H9 (cell line): Measurements from ENCODE around the gene INSYN2B. TPM values are rescaled to one million over a fixed set of nuclear protein-coding genes. Genes with fewer than 3 reads are reported as not detected.

ENCODE experiments used
- DNase-seq: peaks from one replicate; pipeline ENCODE4 v3.0.0-alpha.2; 2017
- H2AFZ ChIP-seq: one replicate; pipeline ENCODE4 v1.6.1; 2013; ENCODE audit warnings: mild to moderate bottlenecking, low read length, control low read depth, moderate library complexity
- H2AK5ac ChIP-seq: 2 replicates; pipeline ENCODE4 v1.6.1; 2013; ENCODE audit warnings: low read length, control low read depth, mixed read lengths; ENCODE audit not compliant: insufficient read length
- H2BK120ac ChIP-seq: one replicate; pipeline ENCODE4 v1.6.1; 2013; ENCODE audit warnings: low read depth, mild to moderate bottlenecking, low read length, control low read depth, inconsistent platforms; ENCODE audit not compliant: poor library complexity, severe bottlenecking
- H2BK12ac ChIP-seq: 2 replicates; pipeline ENCODE4 v1.6.1; 2013; ENCODE audit warnings: low read length, control low read depth, mixed read lengths, low read depth; ENCODE audit not compliant: insufficient read length
- H2BK15ac ChIP-seq: 2 replicates; pipeline ENCODE4 v1.6.1; 2013; ENCODE audit warnings: low read depth, low read length, control low read depth
- H2BK20ac ChIP-seq: one replicate; pipeline ENCODE4 v1.6.1; 2013; ENCODE audit warnings: low read depth, mild to moderate bottlenecking, low read length, control low read depth, inconsistent platforms; ENCODE audit not compliant: poor library complexity, severe bottlenecking
- H2BK5ac ChIP-seq: 2 replicates; pipeline ENCODE4 v1.6.1; 2013; ENCODE audit warnings: low read length, control low read depth, mixed read lengths; ENCODE audit not compliant: insufficient read length
- H3K14ac ChIP-seq: 2 replicates; pipeline ENCODE4 v1.6.1; 2013; ENCODE audit warnings: low read length, control low read depth; ENCODE audit not compliant: insufficient read depth
- H3K18ac ChIP-seq: 2 replicates; pipeline ENCODE4 v1.6.1; 2013; ENCODE audit warnings: low read depth, mild to moderate bottlenecking, mixed read lengths, low read length, control low read depth; ENCODE audit not compliant: insufficient read length
- H3K23ac ChIP-seq: 2 replicates; pipeline ENCODE4 v1.6.1; 2013; ENCODE audit warnings: low read length, control low read depth, mixed read lengths, low read depth; ENCODE audit not compliant: insufficient read length
- H3K23me2 ChIP-seq: 2 replicates; pipeline ENCODE4 v1.6.1; 2013; ENCODE audit warnings: low read depth, mild to moderate bottlenecking, mixed read lengths, low read length, control low read depth; ENCODE audit not compliant: insufficient read length, poor library complexity, severe bottlenecking
- H3K27ac ChIP-seq: 2 replicates; pipeline ENCODE4 v1.5.1; 2013; ENCODE audit warnings: low read length, control low read depth, mixed read lengths, low read depth; ENCODE audit not compliant: insufficient read length
- H3K27me3 ChIP-seq: 2 replicates; pipeline ENCODE4 v1.6.1; 2013; ENCODE audit warnings: low read length, control low read depth, inconsistent platforms; ENCODE audit not compliant: insufficient read depth
- H3K4ac ChIP-seq: 2 replicates; pipeline ENCODE4 v1.6.1; 2013; ENCODE audit warnings: low read depth, mild to moderate bottlenecking, control low read depth, inconsistent platforms, low read length, moderate library complexity
- H3K4me1 ChIP-seq: 2 replicates; pipeline ENCODE4 v1.6.1; 2013; ENCODE audit warnings: low read length, control low read depth, inconsistent platforms; ENCODE audit not compliant: insufficient read depth
- H3K4me2 ChIP-seq: 2 replicates; pipeline ENCODE4 v1.6.1; 2013; ENCODE audit warnings: low read length, control low read depth, mixed read lengths; ENCODE audit not compliant: insufficient read length, insufficient read depth
- H3K56ac ChIP-seq: 2 replicates; pipeline ENCODE4 v1.6.1; 2013; ENCODE audit warnings: low read depth, mild to moderate bottlenecking, mixed read lengths, low read length, control low read depth; ENCODE audit not compliant: insufficient read length
- H3K79me1 ChIP-seq: 2 replicates; pipeline ENCODE4 v1.6.1; 2013; ENCODE audit warnings: low read depth, mild to moderate bottlenecking, moderate library complexity, low read length, control low read depth, inconsistent platforms; ENCODE audit not compliant: insufficient read depth, poor library complexity, severe bottlenecking
- H3K79me2 ChIP-seq: 2 replicates; pipeline ENCODE4 v1.6.1; 2013; ENCODE audit warnings: low read length, control low read depth, inconsistent platforms; ENCODE audit not compliant: insufficient read depth
- H3K9ac ChIP-seq: 2 replicates; pipeline ENCODE4 v1.6.1; 2013; ENCODE audit warnings: low read length, control low read depth, mixed read lengths; ENCODE audit not compliant: insufficient read length; ENCODE audit errors: extremely low read depth
- H3K9me3 ChIP-seq: one replicate; pipeline ENCODE4 v1.6.1; 2013; ENCODE audit warnings: low read depth, low read length, inconsistent platforms; ENCODE audit not compliant: control insufficient read depth
- H3T11ph ChIP-seq: one replicate; pipeline ENCODE4 v1.6.1; 2013; ENCODE audit warnings: mild to moderate bottlenecking, low read length, control low read depth, inconsistent platforms
- H4K20me1 ChIP-seq: one replicate; pipeline ENCODE4 v1.6.1; 2013; ENCODE audit not compliant: control insufficient read depth, insufficient read length, insufficient read depth
- H4K5ac ChIP-seq: 2 replicates; pipeline ENCODE4 v1.6.1; 2013; ENCODE audit warnings: low read depth, mild to moderate bottlenecking, mixed read lengths, low read length, control low read depth; ENCODE audit not compliant: insufficient read length
- H4K8ac ChIP-seq: replicated peaks from 2 replicates; pipeline ENCODE4 v1.6.1; 2013; ENCODE audit warnings: low read length, control low read depth, mixed read lengths, low read depth; ENCODE audit not compliant: insufficient read length
- H4K91ac ChIP-seq: 2 replicates; pipeline ENCODE4 v1.6.1; 2013; ENCODE audit warnings: low read depth, mild to moderate bottlenecking, moderate library complexity, mixed read lengths, low read length, control low read depth; ENCODE audit not compliant: insufficient read length
- H3K27ac Mint-ChIP-seq, 3 experiments: 2 replicates in 2 of 3; 3 replicates in 1 of 3; pipeline ENCODE4 v1.8.0; 2020 to 2021; ENCODE audit warnings: mixed read lengths in 3 of 3, mild to moderate bottlenecking in 1 of 3, moderate library complexity in 1 of 3
- H3K27me3 Mint-ChIP-seq: 2 replicates; pipeline ENCODE4 v1.8.0; 2021; ENCODE audit warnings: low read depth, mild to moderate bottlenecking, moderate library complexity, mixed read lengths
- H3K36me3 Mint-ChIP-seq, 3 experiments: 2 replicates in 2 of 3; 3 replicates in 1 of 3; pipeline ENCODE4 v1.8.0; 2020 to 2021; ENCODE audit warnings: low read depth in 3 of 3, mixed read lengths in 3 of 3; ENCODE audit not compliant: insufficient read depth in 1 of 3
- H3K4me1 Mint-ChIP-seq, 2 experiments: 2 replicates each; pipeline ENCODE4 v1.8.0; 2020; ENCODE audit warnings: mixed read lengths in 2 of 2
- H3K4me3 Mint-ChIP-seq, 2 experiments: 2 replicates in 1 of 2; 3 replicates in 1 of 2; pipeline ENCODE4 v1.8.0; 2020 to 2021; ENCODE audit warnings: mild to moderate bottlenecking in 2 of 2, mixed read lengths in 2 of 2, moderate library complexity in 1 of 2
- H3K9me3 Mint-ChIP-seq, 2 experiments: 2 replicates in 1 of 2; 3 replicates in 1 of 2; pipeline ENCODE4 v1.8.0; 2020; ENCODE audit warnings: mild to moderate bottlenecking in 2 of 2, mixed read lengths in 2 of 2, moderate library complexity in 1 of 2
- WGBS: extraction: QIAGEN DNeasy Blood & Tissue Kit; methylation state at CpG from one replicate; pipeline ENCODE4 v1.1.7; 2013; ENCODE audit warnings: missing lambda C conversion rate, low lambda C conversion rate, mixed read lengths; ENCODE audit not compliant: insufficient read length; ENCODE audit errors: extremely low coverage; 5-methylcytosine and 5-hydroxymethylcytosine counted together
- total RNA-seq: library from RNA; stranded (reverse); gene quantifications from 2 replicates; pipeline ENCODE4 v1.2.1, GENCODE V29; 2021
- TF ChIP-seq, protein P1 (sequence below): fragments of 200-600 bp; sonication (generic); conservative IDR thresholded peaks from 3 replicates; pipeline ENCODE4 v1.8.0; 2021; ENCODE audit warnings: antibody characterized with exemption, mild to moderate bottlenecking

INSYN2B gene
- total RNA-seq, 1 experiment from 2014 or later = not detected

DNA sequence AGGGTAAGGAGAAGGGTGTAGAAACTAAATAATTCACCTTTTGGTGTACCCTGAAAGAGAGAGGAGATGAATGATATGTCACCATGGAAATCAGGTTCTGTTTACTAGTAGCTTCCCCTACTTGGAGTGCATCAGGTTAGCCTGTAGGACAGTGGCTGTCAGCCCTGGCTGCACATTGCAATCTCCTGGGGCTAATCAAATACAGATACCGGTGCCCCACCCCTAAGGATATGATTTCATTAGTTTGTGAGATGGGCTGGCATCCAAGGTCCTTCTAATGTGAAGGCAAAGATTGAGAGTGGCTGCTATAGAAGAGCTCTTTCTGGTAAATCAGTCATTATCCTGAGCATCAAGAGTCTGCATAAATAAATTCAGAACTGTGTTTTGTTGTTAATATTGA lies 47.2 kb downstream of the INSYN2B start:
- no peaks in the 10 kb centered on the region for H4K20me1 ChIP-seq
- no peak overlapping the region for H3K4ac ChIP-seq
- H3K56ac ChIP-seq = no peak overlapping the region
- H2AK5ac ChIP-seq = no peak overlapping the region
- H3K14ac ChIP-seq = no peak overlapping the region
- no peaks in the 10 kb centered on the region for H3K27me3 ChIP-seq
- H2BK5ac ChIP-seq = no peak overlapping the region
- H3K27ac ChIP-seq = no peak overlapping the region
- no peak overlapping the region for H2BK12ac ChIP-seq
- H3K27ac Mint-ChIP-seq = no peak overlapping the region
- H3K18ac ChIP-seq = no peak overlapping the region
- no peak overlapping the region for H4K5ac ChIP-seq
- TF ChIP-seq, protein P1, sequence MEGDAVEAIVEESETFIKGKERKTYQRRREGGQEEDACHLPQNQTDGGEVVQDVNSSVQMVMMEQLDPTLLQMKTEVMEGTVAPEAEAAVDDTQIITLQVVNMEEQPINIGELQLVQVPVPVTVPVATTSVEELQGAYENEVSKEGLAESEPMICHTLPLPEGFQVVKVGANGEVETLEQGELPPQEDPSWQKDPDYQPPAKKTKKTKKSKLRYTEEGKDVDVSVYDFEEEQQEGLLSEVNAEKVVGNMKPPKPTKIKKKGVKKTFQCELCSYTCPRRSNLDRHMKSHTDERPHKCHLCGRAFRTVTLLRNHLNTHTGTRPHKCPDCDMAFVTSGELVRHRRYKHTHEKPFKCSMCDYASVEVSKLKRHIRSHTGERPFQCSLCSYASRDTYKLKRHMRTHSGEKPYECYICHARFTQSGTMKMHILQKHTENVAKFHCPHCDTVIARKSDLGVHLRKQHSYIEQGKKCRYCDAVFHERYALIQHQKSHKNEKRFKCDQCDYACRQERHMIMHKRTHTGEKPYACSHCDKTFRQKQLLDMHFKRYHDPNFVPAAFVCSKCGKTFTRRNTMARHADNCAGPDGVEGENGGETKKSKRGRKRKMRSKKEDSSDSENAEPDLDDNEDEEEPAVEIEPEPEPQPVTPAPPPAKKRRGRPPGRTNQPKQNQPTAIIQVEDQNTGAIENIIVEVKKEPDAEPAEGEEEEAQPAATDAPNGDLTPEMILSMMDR = no peak
- peaks cover 4 to 6% of the 10 kb centered on the region in 2 experiments for H3K4me1 Mint-ChIP-seq
- no peak overlapping the region for H3K4me3 Mint-ChIP-seq
- no CpG with 5 or more reads among the region's 1 CpG for WGBS
- no peak overlapping the region for H2AFZ ChIP-seq
- H4K8ac ChIP-seq = no peak overlapping the region
- no peaks in the 10 kb centered on the region; the same call in 1 of the 2 replicates for H3K27me3 Mint-ChIP-seq
- no peak overlapping the region for H4K91ac ChIP-seq
- no peaks in the 10 kb centered on the region for H3K36me3 Mint-ChIP-seq
- H3K23me2 ChIP-seq = no peaks in the 10 kb centered on the region
- H3K9ac ChIP-seq = no peak overlapping the region
- H2BK120ac ChIP-seq = no peak overlapping the region
- H3K23ac ChIP-seq = no peak overlapping the region
- no peaks in the 10 kb centered on the region for H3K4me1 ChIP-seq
- DNase-seq = no peak
- H3K9me3 Mint-ChIP-seq = no peaks in the 10 kb centered on the region
- no peaks in the 10 kb centered on the region for H3K9me3 ChIP-seq
- no peak overlapping the region for H2BK15ac ChIP-seq
- no peak overlapping the region for H2BK20ac ChIP-seq
- H3T11ph ChIP-seq = no peak overlapping the region
- H3K4me2 ChIP-seq = no peak overlapping the region
- H3K79me2 ChIP-seq = no peaks in the 10 kb centered on the region
- H3K79me1 ChIP-seq = no peaks in the 10 kb centered on the region
